Mucosa of descending colon (tissue), 3 donors: ENCODE measurements around the gene DOCK1. TPM values are rescaled to one million over a fixed set of nuclear protein-coding genes. Genes with fewer than 3 reads are reported as not detected.

ENCODE experiments used
- ATAC-seq: fragments of 200-7000 bp; cut with Tn5 transposase; one replicate; pipeline ENCODE4 v1.9.1; 2020; ENCODE audit warnings: mild to moderate bottlenecking, moderate library complexity
- DNase-seq, 3 donors: peaks; one replicate each; pipeline ENCODE4 v3.0.0-alpha.2; 2020
- H3K36me3 ChIP-seq: fragments of 200-600 bp; one replicate; pipeline ENCODE4 v1.8.0; 2021; ENCODE audit warnings: low read depth, mild to moderate bottlenecking
- H3K4me1 ChIP-seq: fragments of 200-600 bp; one replicate; pipeline ENCODE4 v1.8.0; 2021; ENCODE audit warnings: low read depth, mild to moderate bottlenecking
- H3K4me3 ChIP-seq: fragments of 200-600 bp; one replicate; pipeline ENCODE4 v1.8.0; 2021; ENCODE audit warnings: mild to moderate bottlenecking
- H3K9me3 ChIP-seq: fragments of 200-600 bp; one replicate; pipeline ENCODE4 v1.8.0; 2021; ENCODE audit warnings: mild to moderate bottlenecking
- intact Hi-C, 2 donors: fragments of 100-400 bp; cut with DNase I in 1 of 2; cut with micrococcal nuclease in 1 of 2; formaldehyde crosslinking; loops; one replicate each; pipeline versions ENCODE4 v1.11.0 to v1.11.1; 2022; cut with DNase I, micrococcal nuclease
- total RNA-seq, 3 donors: library from RNA; stranded (reverse); fragmentation: NEBNext Ultra II Directional in 2 of 3; extraction: Animal tissue kit (Norgen Biotek cat#: 25700) in 2 of 3; gene quantifications; one replicate each; pipeline versions ENCODE4 v1.2.1 to v1.2.4, GENCODE V29; 2021 to 2023
- TF ChIP-seq, protein P1 (sequence below): fragments of 200-600 bp; IDR thresholded peaks from one replicate; pipeline ENCODE4 v1.8.0; 2022; ENCODE audit warnings: antibody characterized with exemption, mild to moderate bottlenecking
- donor health status: DM: no; HTN: no; CAD: no; lungs with moderate emphysema.
- donor health status: DM: no; HTN: no; CAD: no.
- donor health status: DM: no; HTN: yes; CAD: no.

The DOCK1 gene
- total RNA-seq, 3 donors from 2014 or later, result 56.5 to 103 (median 74.1) TPM

DNA sequence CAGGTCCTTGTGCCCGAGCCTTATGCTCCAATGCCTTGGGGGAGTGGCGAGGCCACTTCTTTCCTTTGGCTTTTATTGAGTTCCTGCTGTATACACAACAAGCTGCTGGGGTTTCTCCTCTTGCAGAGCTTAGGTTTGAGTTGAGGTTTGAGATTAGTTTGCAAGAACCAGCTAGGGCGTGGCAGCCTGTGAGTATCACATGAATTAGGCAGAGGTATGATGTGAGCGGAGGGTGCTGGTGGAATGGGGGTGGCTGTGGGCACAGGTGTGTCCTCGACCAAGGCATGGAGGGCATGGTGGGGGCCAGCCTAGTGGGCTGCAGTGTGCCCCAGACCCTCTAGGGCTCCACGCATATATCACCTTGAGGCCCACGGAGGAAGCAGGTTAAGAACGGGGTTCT, 123.3 kb downstream of the DOCK1 start:
- Histone ChIP-seq H3K4me1 (no peaks in the 10 kb centered on the region), H3K4me3 (no peak overlapping the region), H3K9me3 (no peaks in the 10 kb centered on the region), H3K36me3 (peaks cover 11% of the 10 kb centered on the region)
- DNase-seq (no peak), ATAC-seq (no peak)
- TF ChIP-seq, protein P1, sequence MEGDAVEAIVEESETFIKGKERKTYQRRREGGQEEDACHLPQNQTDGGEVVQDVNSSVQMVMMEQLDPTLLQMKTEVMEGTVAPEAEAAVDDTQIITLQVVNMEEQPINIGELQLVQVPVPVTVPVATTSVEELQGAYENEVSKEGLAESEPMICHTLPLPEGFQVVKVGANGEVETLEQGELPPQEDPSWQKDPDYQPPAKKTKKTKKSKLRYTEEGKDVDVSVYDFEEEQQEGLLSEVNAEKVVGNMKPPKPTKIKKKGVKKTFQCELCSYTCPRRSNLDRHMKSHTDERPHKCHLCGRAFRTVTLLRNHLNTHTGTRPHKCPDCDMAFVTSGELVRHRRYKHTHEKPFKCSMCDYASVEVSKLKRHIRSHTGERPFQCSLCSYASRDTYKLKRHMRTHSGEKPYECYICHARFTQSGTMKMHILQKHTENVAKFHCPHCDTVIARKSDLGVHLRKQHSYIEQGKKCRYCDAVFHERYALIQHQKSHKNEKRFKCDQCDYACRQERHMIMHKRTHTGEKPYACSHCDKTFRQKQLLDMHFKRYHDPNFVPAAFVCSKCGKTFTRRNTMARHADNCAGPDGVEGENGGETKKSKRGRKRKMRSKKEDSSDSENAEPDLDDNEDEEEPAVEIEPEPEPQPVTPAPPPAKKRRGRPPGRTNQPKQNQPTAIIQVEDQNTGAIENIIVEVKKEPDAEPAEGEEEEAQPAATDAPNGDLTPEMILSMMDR, result no peak
- intact Hi-C loops, result no loop called here

DNA sequence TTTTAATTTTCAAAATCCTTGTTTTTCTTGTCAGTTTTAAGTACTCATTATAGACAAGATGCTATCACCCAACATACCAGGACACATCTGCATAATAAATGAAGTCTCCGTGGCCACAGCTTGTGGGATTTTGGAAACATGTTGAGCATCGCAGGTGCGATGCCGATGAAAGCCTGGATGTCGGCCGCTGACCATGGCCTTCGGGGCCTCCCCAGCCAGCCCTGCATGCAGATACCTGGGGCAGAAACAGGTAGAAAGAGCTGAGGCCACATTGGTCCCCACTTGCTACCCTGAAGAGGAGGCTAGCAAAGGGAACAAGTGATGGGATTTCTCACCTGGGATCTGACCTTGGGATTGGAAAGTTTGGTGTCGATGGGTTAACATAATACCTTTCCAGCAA, 123.8 kb downstream of the DOCK1 start:
- Histone ChIP-seq H3K4me1 (no peaks in the 10 kb centered on the region), H3K4me3 (no peak overlapping the region), H3K36me3 (peaks cover 8% of the 10 kb centered on the region), H3K9me3 (no peaks in the 10 kb centered on the region)
- ATAC-seq (no peak), DNase-seq (no peak)
- TF ChIP-seq, protein P1, result no peak
- intact Hi-C loops, result no loop called here

DNA sequence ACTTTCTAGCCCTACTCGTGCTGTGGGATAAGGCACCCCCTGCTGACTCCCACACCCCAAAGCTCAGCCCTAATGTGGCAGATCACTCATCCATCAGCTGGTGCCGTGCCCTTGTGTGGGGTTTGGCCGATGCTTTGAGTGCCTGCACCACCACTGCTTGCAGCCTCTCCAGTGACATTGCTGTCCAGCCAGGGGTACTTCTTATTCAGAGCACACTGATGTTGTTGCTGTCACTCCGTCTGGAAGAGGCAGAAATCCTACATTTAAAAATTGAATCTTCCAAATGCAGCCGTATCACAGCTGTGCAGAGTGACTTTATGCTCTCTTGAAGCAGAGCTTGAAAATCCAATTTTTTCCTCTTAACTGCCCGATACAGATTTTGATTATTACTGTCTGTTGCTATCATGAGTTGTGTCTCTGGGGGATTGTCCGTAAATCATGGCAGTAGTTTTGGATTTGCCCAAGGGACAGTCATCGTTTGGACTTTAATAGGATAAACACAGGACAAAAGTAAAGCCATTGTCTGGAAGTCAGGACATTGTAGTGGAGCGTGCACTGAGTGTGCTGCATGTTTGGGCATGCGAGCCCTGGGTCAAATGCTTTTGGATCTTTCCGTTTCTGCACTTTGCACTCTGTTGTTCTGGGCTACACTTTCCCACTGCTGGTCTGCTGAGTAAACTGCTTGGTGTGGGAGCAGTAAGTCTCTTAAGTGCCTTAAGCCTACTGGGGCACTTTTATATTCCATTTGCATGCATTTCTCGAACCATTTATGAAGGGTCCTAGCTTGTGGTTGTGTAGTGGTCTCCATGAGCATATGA, 128.2 kb downstream of the DOCK1 start:
- ATAC-seq, result no peak
- no peak overlapping the region for H3K4me3 ChIP-seq
- intact Hi-C loops, result no loop called here

DNA sequence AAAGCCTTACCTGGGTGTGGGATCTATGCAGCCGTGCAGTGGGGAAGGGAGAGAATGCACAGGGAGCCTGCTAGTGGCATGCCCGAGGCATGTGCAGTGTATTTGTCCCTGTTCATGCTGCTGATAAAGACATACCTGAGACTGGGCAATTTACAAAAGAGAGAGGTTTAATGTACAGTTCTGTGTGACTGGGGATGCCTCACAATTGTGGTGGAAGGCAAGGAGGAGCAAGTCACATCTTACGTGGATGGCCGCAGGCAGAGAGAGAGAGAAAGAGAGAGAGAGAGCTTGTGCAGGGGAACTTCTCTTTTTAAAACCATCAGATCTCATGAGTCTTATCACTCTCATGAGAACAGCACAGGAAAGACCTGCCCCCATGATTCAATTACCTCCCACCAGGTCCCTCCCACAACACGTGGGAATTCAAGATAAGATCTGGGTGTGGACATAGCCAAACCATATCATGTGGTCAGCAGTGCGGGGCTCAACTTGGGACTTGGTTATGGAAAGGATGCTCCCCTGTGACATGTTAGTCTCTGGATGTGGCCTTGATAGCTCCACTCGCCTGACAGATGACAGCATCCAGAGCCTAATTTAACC, 128.9 kb downstream of the DOCK1 start:
- ATAC-seq, result no peak
- H3K4me1 ChIP-seq, result no peaks in the 10 kb centered on the region
- no peak for DNase-seq
- TF ChIP-seq, protein P1, result no peak
- intact Hi-C loops, result no loop called here
- peaks cover 12% of the 10 kb centered on the region for H3K36me3 ChIP-seq
- H3K9me3 ChIP-seq, result no peaks in the 10 kb centered on the region
- H3K4me3 ChIP-seq, result no peak overlapping the region

More for the DNA sequence above, 128.2 kb downstream of the DOCK1 start:
- TF ChIP-seq, protein P1, result no peak
- H3K4me1 ChIP-seq, result no peaks in the 10 kb centered on the region
- H3K9me3 ChIP-seq, result no peaks in the 10 kb centered on the region
- no peak for DNase-seq
- peaks cover 12% of the 10 kb centered on the region for H3K36me3 ChIP-seq

DNA sequence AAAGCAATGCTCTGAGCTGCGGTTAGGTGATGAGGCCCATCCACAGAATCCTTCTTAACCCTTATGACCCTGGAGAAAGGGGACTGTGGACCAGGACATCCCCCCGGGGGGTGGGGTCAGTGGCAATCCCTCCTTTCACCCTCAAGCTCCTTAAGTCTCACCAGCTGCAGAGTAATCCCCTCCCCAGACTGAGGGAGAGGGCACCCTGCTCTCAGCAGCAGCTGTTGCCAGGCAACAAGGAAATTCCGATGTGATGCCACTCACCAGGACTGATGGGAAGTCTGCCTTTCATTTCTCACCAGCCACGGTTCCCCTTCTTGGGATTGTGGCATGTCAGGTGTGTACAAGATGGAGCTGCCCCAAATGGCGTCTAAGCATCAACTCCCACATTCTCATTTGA, 129.6 kb downstream of the DOCK1 start:
- ATAC-seq, result no peak
- TF ChIP-seq, protein P1, result no peak
- Histone ChIP-seq H3K36me3 (peaks cover 12% of the 10 kb centered on the region), H3K4me1 (no peaks in the 10 kb centered on the region), H3K4me3 (no peak overlapping the region), H3K9me3 (no peaks in the 10 kb centered on the region)
- intact Hi-C loops, result no loop called here
- DNase-seq, result no peak
